ENCODE results near the gene ZDHHC9.

DNA sequence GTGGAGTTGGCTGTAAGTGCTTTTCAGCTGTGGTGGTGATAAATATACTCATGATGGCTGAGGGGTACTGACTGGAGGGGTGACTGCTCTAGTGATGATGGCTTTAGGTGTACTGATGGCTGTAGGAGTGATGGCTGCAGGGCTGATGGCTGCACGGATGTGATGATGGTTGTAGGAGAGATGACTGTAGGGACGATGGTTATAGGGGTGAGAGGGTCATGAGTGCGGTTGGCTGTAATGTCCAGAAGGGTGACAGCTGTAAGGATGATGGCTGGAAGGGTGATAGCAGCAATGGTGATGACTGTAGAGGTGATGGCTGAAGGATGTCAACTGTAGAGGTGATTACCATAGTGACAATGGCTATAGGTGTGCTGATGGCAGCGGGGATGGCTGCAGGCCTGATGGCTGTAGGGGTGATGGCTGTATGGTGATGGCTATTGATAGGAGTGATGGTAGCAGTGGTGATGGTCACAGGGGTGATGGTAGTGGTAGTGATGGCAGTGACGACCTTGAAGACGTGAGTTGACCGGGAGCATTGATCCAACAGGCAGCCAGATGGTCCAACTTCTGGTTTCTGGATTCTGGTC is 64.5 kb downstream of the ZDHHC9 start:
- TF ChIP-seq, protein P1, sequence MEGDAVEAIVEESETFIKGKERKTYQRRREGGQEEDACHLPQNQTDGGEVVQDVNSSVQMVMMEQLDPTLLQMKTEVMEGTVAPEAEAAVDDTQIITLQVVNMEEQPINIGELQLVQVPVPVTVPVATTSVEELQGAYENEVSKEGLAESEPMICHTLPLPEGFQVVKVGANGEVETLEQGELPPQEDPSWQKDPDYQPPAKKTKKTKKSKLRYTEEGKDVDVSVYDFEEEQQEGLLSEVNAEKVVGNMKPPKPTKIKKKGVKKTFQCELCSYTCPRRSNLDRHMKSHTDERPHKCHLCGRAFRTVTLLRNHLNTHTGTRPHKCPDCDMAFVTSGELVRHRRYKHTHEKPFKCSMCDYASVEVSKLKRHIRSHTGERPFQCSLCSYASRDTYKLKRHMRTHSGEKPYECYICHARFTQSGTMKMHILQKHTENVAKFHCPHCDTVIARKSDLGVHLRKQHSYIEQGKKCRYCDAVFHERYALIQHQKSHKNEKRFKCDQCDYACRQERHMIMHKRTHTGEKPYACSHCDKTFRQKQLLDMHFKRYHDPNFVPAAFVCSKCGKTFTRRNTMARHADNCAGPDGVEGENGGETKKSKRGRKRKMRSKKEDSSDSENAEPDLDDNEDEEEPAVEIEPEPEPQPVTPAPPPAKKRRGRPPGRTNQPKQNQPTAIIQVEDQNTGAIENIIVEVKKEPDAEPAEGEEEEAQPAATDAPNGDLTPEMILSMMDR (IDR thresholded peaks at IDR 0.05), result no peak
- no peak for TF ChIP-seq ZFX (IDR thresholded peaks at IDR 0.05; ENCODE audit: borderline replicate concordance)

Data from 22Rv1 (cell line).